PC-3 (cell line): ENCODE data around the gene MBOAT7. TPM values are rescaled to one million over a fixed set of nuclear protein-coding genes. Genes with fewer than 3 reads are reported as not detected.

ENCODE experiments used
- ATAC-seq: fragments of 200-7000 bp; cut with Tn5 transposase; 2 replicates; pipeline ENCODE4 v1.9.1; 2020; ENCODE audit warnings: mild to moderate bottlenecking, moderate library complexity
- BruUV-seq: library from RNA; stranded (reverse); fragments of 400-500 nt; replicated peaks from 2 replicates; lab custom pipeline; 2021; lab: Mats Ljungman, UMichigan
- CTCF ChIA-PET: fragments of 300-600 bp; sonication (Branson Sonifier 250); formaldehyde crosslinking; loops from one replicate; lab custom pipeline; 2022; ENCODE audit warnings: antibody characterized with exemption; lab: Charles Lee
- POLR2A ChIA-PET: fragments of 300-600 bp; sonication (Branson Sonifier 250); formaldehyde crosslinking; loops from one replicate; lab custom pipeline; 2022; ENCODE audit warnings: antibody characterized with exemption; ENCODE audit not compliant: unreplicated experiment; lab: Charles Lee
- DNase-seq: peaks from one replicate; pipeline ENCODE4 v3.0.0-alpha.2; 2015
- H2AFZ ChIP-seq: fragments of 300-600 bp; sonication (generic); 2 replicates; pipeline ENCODE4 v1.6.0; 2016; ENCODE audit warnings: antibody characterized with exemption, low read length
- H3F3A ChIP-seq: fragments of 300-600 bp; sonication (generic); one replicate; pipeline ENCODE4 v1.6.0; 2017; ENCODE audit warnings: antibody characterized with exemption, low read length, control low read depth, mild to moderate bottlenecking; ENCODE audit not compliant: unreplicated experiment
- H3K27ac ChIP-seq: fragments of 300-600 bp; sonication (generic); 2 replicates; pipeline ENCODE4 v1.5.1; 2016; ENCODE audit warnings: mild to moderate bottlenecking, low read length
- H3K27me3 ChIP-seq: fragments of 300-600 bp; sonication (generic); 2 replicates; pipeline ENCODE4 v1.6.1; 2016; ENCODE audit warnings: low read length, mixed read lengths
- H3K36me3 ChIP-seq: fragments of 300-600 bp; sonication (generic); 2 replicates; pipeline ENCODE4 v1.6.1; 2016; ENCODE audit warnings: low read depth, mixed run types, low read length, mixed read lengths
- H3K4me1 ChIP-seq: fragments of 300-600 bp; sonication (generic); 2 replicates; pipeline ENCODE4 v1.5.1; 2016; ENCODE audit warnings: low read length; ENCODE audit not compliant: insufficient read depth
- H3K4me2 ChIP-seq: fragments of 300-600 bp; sonication (generic); 2 replicates; pipeline ENCODE4 v1.6.0; 2016; ENCODE audit warnings: low read length
- H3K4me3 ChIP-seq: fragments of 300-600 bp; sonication (generic); 2 replicates; pipeline ENCODE4 v1.5.1; 2016; ENCODE audit warnings: mild to moderate bottlenecking, low read length, mixed read lengths
- H3K79me2 ChIP-seq: fragments of 300-600 bp; sonication (generic); 2 replicates; pipeline ENCODE4 v1.6.1; 2017; ENCODE audit warnings: low read length, mixed read lengths
- H3K9ac ChIP-seq: fragments of 300-600 bp; sonication (generic); 2 replicates; pipeline ENCODE4 v1.6.0; 2016; ENCODE audit warnings: mild to moderate bottlenecking, low read length
- H3K9me2 ChIP-seq: fragments of 300-600 bp; sonication (generic); replicated peaks from 2 replicates; pipeline ENCODE4 v1.6.1; 2016; ENCODE audit warnings: mixed run types, low read length, mixed read lengths
- H3K9me3 ChIP-seq: fragments of 300-600 bp; sonication (generic); 2 replicates; pipeline ENCODE4 v1.6.1; 2016; ENCODE audit warnings: low read length, mixed read lengths
- H4K20me1 ChIP-seq: fragments of 300-600 bp; sonication (generic); 2 replicates; pipeline ENCODE4 v1.6.1; 2016; ENCODE audit warnings: low read length, mixed read lengths
- CTCF ChIP-seq: fragments of 300-600 bp; sonication (generic); conservative IDR thresholded peaks from 2 replicates; pipeline ENCODE4 v1.5.1; 2017; ENCODE audit warnings: antibody characterized with exemption, low read depth, mild to moderate bottlenecking, low read length
- EZH2 ChIP-seq: fragments of 300-600 bp; sonication (generic); IDR thresholded peaks from one replicate; pipeline ENCODE4 v1.6.1; 2017; ENCODE audit warnings: antibody characterized with exemption, mild to moderate bottlenecking, low read length; ENCODE audit not compliant: unreplicated experiment
- EZH2phosphoT487 ChIP-seq: fragments of 300-600 bp; sonication (generic); IDR thresholded peaks from 2 replicates; pipeline ENCODE4 v1.6.1; 2018; ENCODE audit warnings: mild to moderate bottlenecking, antibody characterized with exemption, low read length, borderline replicate concordance
- intact Hi-C: fragments of 100-400 bp; cut with micrococcal nuclease; formaldehyde crosslinking; loops from 2 replicates; pipeline ENCODE4 v1.9.0; 2023
- total RNA-seq: library from RNA; depleted of rRNA; stranded (reverse); fragments of >200 nt; gene quantifications from 2 replicates; pipeline ENCODE4 v1.2.3, GENCODE V29; 2014

The MBOAT7 gene
- total RNA-seq, 1 experiment from 2014 or later: 231 TPM

- CTCF ChIA-PET: no interaction called here
- H3K4me2 ChIP-seq: no peak overlapping the region
- no peaks in the 10 kb centered on the region for H3K9me3 ChIP-seq
- no peak for ATAC-seq
- no peaks in the 10 kb centered on the region for H4K20me1 ChIP-seq
- peaks cover 75% of the 10 kb centered on the region for H3K36me3 ChIP-seq
- H2AFZ ChIP-seq: no peak overlapping the region
- H3K9ac ChIP-seq: no peak overlapping the region
- no peaks in the 10 kb centered on the region for H3K9me2 ChIP-seq
- H3K79me2 ChIP-seq: no peaks in the 10 kb centered on the region
- intact Hi-C loops: no loop called here
- no peaks in the 10 kb centered on the region for H3K27me3 ChIP-seq
- no peak overlapping the region for H3K27ac ChIP-seq
- DNase-seq: no peak
- no TSS peak for BruUV-seq
- H3K4me1 ChIP-seq: no peaks in the 10 kb centered on the region
- no peaks in the 10 kb centered on the region for H3F3A ChIP-seq
- no peak overlapping the region for H3K4me3 ChIP-seq
- TF ChIP-seq CTCF (no peak), EZH2 (no peak), EZH2phosphoT487 (no peak)
- POLR2A ChIA-PET: interaction anchor here (0.6 kb wide), 1 partner anchor 1256 kb away, joined by 4 read pairs; no protein-coding TSS in a partner anchor
Measured at GRCh38 chr19:54149021-54149812, 40.2 kb downstream of the MBOAT7 start.

GRCh38 chr19:54148158-54148557 is 41.2 kb downstream of the MBOAT7 start:
- Histone ChIP-seq H3K36me3 (peaks cover 75% of the 10 kb centered on the region), H3K27ac (no peak overlapping the region), H3K4me1 (no peaks in the 10 kb centered on the region), H4K20me1 (no peaks in the 10 kb centered on the region), H3K4me2 (no peak overlapping the region), H3F3A (no peaks in the 10 kb centered on the region), H3K4me3 (no peak overlapping the region), H2AFZ (no peak overlapping the region), H3K9me3 (no peaks in the 10 kb centered on the region), H3K9ac (no peak overlapping the region), H3K79me2 (no peaks in the 10 kb centered on the region), H3K9me2 (no peaks in the 10 kb centered on the region), H3K27me3 (no peaks in the 10 kb centered on the region)
- ChIA-PET CTCF (no interaction called here), POLR2A (no interaction called here)
- BruUV-seq: no TSS peak
- DNase-seq (no peak), ATAC-seq (no peak)
- intact Hi-C loops: no loop called here
- TF ChIP-seq CTCF (no peak), EZH2phosphoT487 (no peak), EZH2 (no peak)

GRCh38 chr19:54147676-54148075 is 41.7 kb downstream of the MBOAT7 start:
- POLR2A ChIA-PET: no interaction called here
- no TSS peak for BruUV-seq

More at GRCh38 chr19:54147676-54148075, 41.7 kb downstream of the MBOAT7 start:
- peaks cover 3% of the 10 kb centered on the region; the same call in 1 of the 2 replicates for H3K79me2 ChIP-seq
- H3K27me3 ChIP-seq: no peaks in the 10 kb centered on the region
- peaks cover 75% of the 10 kb centered on the region for H3K36me3 ChIP-seq
- no peak overlapping the region for H3K9ac ChIP-seq
- H3K27ac ChIP-seq: no peak overlapping the region
- CTCF ChIA-PET: interaction anchor here (0.6 kb wide), 1 partner anchor 12 kb away, joined by 3 read pairs; the partner anchor contains the start of gene LENG1
- no peak overlapping the region for H3K4me2 ChIP-seq
- no peak overlapping the region for H2AFZ ChIP-seq
- H3K4me1 ChIP-seq: no peaks in the 10 kb centered on the region
- TF ChIP-seq CTCF (no peak), EZH2 (no peak), EZH2phosphoT487 (no peak)
- no peaks in the 10 kb centered on the region for H3K9me2 ChIP-seq
- ATAC-seq: no peak
- H3K4me3 ChIP-seq: no peak overlapping the region
- H3K9me3 ChIP-seq: no peaks in the 10 kb centered on the region
- H4K20me1 ChIP-seq: 0 out of 2 replicates have a peak, but pooled peaks cover 3% of the 10 kb centered on the region
- intact Hi-C loops: no loop called here
- DNase-seq: no peak
- H3F3A ChIP-seq: no peaks in the 10 kb centered on the region
